HG02852 (cell line): ENCODE measurements around the gene FAM186B.

Source experiments
- ATAC-seq: cut with Tn5 transposase; IDR thresholded peaks from one replicate; pipeline ENCODE4 v1.9.1; 2021; ENCODE audit warnings: mild to moderate bottlenecking, moderate library complexity; ENCODE audit not compliant: unreplicated experiment

Gene FAM186B

GRCh38 chr12:49568442-49569162 lies 36.8 kb downstream of the FAM186B start:
- peak; percentile 27 for ATAC-seq

GRCh38 chr12:49567611-49568441 lies 37.6 kb downstream of the FAM186B start, which contains the start of gene MCRS1:
MCRS1 (minus strand) TSS chr12:49568142; CDS start chr12:49566731, 1,411 bp downstream.
- ATAC-seq = peak; percentile 87

- ATAC-seq = peak; percentile 14
Observed at GRCh38 chr12:49567302-49567610, 38.2 kb downstream of the FAM186B start.

- no peak for ATAC-seq
Observed at GRCh38 chr12:49566361-49566760, 39.1 kb downstream of the FAM186B start.

- no peak for ATAC-seq
Observed at GRCh38 chr12:49565406-49566265, 39.8 kb downstream of the FAM186B start.

GRCh38 chr12:49564686-49565405 lies 40.6 kb downstream of the FAM186B start:
- no peak for ATAC-seq

GRCh38 chr12:49563951-49564685 lies 41.3 kb downstream of the FAM186B start:
- no peak for ATAC-seq

GRCh38 chr12:49562831-49563230 lies 42.6 kb downstream of the FAM186B start:
- ATAC-seq = no peak

GRCh38 chr12:49562233-49562632 lies 43.2 kb downstream of the FAM186B start:
- ATAC-seq = no peak

- no peak for ATAC-seq
Observed at GRCh38 chr12:49560695-49561094, 44.7 kb downstream of the FAM186B start.

GRCh38 chr12:49559011-49559675 lies 46.3 kb downstream of the FAM186B start:
- ATAC-seq = no peak

GRCh38 chr12:49558526-49558925 lies 46.9 kb downstream of the FAM186B start:
- ATAC-seq = no peak

GRCh38 chr12:49557917-49558215 lies 47.6 kb downstream of the FAM186B start:
- ATAC-seq = no peak

GRCh38 chr12:49557187-49557916 lies 48.1 kb downstream of the FAM186B start:
- no peak for ATAC-seq

- no peak for ATAC-seq
Observed at GRCh38 chr12:49556391-49557186, 48.9 kb downstream of the FAM186B start.

- no peak for ATAC-seq
Observed at GRCh38 chr12:49555631-49556390, 49.6 kb downstream of the FAM186B start.

GRCh38 chr12:49554266-49554665 lies 51.2 kb downstream of the FAM186B start:
- no peak for ATAC-seq
